Upper lobe of right lung (tissue), 1 donor: ENCODE measurements around the gene FAM120B. TPM values are rescaled to one million over a fixed set of nuclear protein-coding genes. Genes with fewer than 3 reads are reported as not detected.
A peak's percentile ranks its signal among the peaks of the same experiment; 100 is the strongest.

Source experiments
- ATAC-seq: fragments of 200-7000 bp; cut with Tn5 transposase; one replicate; pipeline ENCODE4 v1.9.1; 2020; ENCODE audit warnings: mild to moderate bottlenecking, moderate library complexity
- DNase-seq: peaks from one replicate; pipeline ENCODE4 v3.0.0-alpha.2; 2020
- H3K27ac ChIP-seq: fragments of 200-600 bp; one replicate; pipeline ENCODE4 v1.8.0; 2022
- H3K27me3 ChIP-seq: fragments of 200-600 bp; one replicate; pipeline ENCODE4 v1.8.0; 2022; ENCODE audit warnings: mild to moderate bottlenecking
- H3K36me3 ChIP-seq: fragments of 200-600 bp; one replicate; pipeline ENCODE4 v1.8.0; 2022
- H3K4me1 ChIP-seq: fragments of 200-600 bp; one replicate; pipeline ENCODE4 v1.8.0; 2022
- H3K4me3 ChIP-seq: fragments of 200-600 bp; one replicate; pipeline ENCODE4 v1.8.0; 2022; ENCODE audit warnings: mild to moderate bottlenecking
- H3K9me3 ChIP-seq: fragments of 200-600 bp; one replicate; pipeline ENCODE4 v1.8.0; 2022
- intact Hi-C: fragments of 100-400 bp; cut with DNase I; formaldehyde crosslinking; loops from one replicate; pipeline ENCODE4 v1.11.0; 2022
- total RNA-seq: library from RNA; stranded (reverse); fragmentation: NEBNext Ultra II Directional; extraction: Animal tissue kit (Norgen Biotek cat#: 25700); gene quantifications from one replicate; pipeline ENCODE4 v1.2.1, GENCODE V29; 2021
- TF ChIP-seq, protein P1 (sequence below): fragments of 200-600 bp; IDR thresholded peaks from one replicate; pipeline ENCODE4 v1.8.0; 2022; ENCODE audit warnings: antibody characterized with exemption
- donor health status: DM: no; HTN: yes; CAD: no; lungs with severe emphysema.

FAM120B gene
- total RNA-seq, 1 donor from 2014 or later: 26.1 TPM

DNA sequence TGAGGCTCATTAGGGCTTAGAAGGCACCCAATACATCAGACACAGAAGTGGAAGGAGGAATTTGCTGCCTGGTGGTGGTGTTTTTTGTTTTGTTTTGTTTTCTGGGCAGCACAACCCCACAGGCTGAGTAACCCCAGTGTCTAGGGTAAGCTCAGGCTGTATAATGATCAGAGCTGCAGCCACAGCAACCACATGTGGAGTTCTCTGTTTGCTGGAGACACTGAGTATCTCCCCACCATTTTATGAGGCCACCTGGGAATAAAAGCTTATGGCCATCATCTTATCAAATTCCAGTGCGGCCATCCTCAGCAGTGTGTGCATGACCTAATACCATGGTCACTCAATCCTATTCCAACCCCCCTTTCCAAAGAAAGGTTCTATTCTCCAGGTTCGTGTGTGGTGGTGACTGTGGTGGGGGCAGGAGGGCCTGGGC lies 12.2 kb upstream of the FAM120B start:
- Histone ChIP-seq H3K9me3 (no peaks in the 10 kb centered on the region), H3K36me3 (no peaks in the 10 kb centered on the region), H3K27ac (no peak overlapping the region), H3K27me3 (peaks cover 61% of the 10 kb centered on the region), H3K4me3 (no peak overlapping the region), H3K4me1 (peaks cover 37% of the 10 kb centered on the region)
- TF ChIP-seq, protein P1, sequence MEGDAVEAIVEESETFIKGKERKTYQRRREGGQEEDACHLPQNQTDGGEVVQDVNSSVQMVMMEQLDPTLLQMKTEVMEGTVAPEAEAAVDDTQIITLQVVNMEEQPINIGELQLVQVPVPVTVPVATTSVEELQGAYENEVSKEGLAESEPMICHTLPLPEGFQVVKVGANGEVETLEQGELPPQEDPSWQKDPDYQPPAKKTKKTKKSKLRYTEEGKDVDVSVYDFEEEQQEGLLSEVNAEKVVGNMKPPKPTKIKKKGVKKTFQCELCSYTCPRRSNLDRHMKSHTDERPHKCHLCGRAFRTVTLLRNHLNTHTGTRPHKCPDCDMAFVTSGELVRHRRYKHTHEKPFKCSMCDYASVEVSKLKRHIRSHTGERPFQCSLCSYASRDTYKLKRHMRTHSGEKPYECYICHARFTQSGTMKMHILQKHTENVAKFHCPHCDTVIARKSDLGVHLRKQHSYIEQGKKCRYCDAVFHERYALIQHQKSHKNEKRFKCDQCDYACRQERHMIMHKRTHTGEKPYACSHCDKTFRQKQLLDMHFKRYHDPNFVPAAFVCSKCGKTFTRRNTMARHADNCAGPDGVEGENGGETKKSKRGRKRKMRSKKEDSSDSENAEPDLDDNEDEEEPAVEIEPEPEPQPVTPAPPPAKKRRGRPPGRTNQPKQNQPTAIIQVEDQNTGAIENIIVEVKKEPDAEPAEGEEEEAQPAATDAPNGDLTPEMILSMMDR: no peak
- no peak for ATAC-seq
- DNase-seq: no peak
- intact Hi-C loops: no loop called here

DNA sequence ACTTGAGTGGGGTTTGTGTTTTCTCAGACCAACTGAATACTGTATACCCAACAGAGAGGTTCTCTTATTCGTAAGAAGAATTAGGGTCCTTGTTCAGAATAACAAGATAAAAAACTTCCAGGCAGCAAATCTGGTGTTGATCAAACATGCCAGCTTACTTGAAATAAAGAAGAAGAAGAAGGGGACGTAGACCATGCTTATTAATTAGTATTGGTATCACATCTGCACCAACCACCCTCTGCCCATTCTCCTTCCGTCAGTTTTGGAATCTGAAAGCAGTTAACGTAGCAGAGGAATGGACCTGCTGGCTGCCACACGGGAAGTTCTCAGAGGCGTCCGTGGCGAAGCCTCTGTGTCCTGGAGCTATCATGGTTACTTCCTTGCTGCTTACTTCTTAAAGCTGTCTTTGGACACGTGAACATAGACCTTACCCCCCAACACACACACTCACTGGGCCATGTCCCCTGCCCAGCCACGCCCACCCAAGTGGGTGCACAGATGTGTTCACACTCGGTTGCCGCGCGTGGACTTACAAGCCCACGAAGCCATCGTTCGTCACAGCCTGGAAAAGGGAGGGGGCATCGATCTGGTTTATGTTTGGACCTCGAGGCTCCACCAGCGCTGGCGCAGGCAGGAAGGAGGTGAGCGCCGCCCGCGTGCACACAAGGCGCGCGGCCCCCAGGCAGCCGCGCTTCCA lies 11.6 kb upstream of the FAM120B start:
- Histone ChIP-seq H3K27ac (no peak overlapping the region), H3K9me3 (no peaks in the 10 kb centered on the region), H3K36me3 (no peaks in the 10 kb centered on the region), H3K27me3 (peaks cover 55% of the 10 kb centered on the region), H3K4me3 (peak overlapping the region; percentile 50), H3K4me1 (peaks cover 36% of the 10 kb centered on the region)
- DNase-seq (no peak), ATAC-seq (no peak)
- intact Hi-C loops: no loop called here
- TF ChIP-seq, protein P1: no peak

DNA sequence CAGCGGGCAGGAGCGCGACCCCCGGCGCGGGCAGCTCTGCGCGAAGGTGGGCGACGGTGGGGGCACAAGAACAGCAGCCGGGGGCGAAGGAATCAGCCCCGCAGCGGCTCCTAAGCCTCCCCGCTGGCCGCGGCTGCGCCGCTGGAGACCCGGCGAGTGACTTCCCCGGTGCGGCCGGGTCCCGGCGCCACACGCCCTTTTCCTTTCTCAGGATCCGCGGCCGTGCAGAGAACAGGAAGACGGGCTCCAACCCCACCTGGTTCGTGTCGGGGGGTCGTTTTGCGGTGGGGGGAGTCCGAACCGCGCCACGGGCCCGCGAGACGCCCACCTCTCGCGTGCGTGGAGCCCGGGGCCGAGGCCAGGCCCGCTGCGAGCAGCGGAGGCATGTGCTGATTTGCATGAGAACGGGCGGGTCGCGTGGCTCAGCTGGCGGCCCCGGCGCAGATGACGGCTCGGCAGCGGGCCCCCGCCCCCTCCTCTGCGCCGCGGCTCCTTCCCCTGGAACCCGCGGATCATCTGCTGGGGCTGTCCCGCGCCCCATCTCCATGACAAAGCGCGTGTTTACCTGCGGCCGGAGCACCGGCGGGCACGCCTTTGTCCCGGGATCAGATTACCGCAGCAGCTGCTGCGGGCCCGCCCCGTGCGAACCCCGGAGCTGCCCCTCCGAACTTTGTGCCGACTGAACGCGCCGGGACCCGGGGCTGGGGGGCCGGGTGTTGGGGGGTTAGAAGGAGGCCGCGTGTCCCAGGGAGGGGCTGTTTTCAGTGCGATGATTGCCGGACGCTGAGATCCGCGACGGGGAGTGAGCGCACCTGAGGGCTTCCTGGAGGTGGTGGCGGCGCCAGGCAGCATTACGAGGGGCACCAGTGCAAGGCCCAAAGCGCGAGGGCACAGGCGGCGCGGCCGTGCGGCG lies 10.8 kb upstream of the FAM120B start:
- no peaks in the 10 kb centered on the region for H3K9me3 ChIP-seq
- peak; percentile 40 for ATAC-seq
- TF ChIP-seq, protein P1: no peak
- H3K4me3 ChIP-seq: peak overlapping the region; percentile 50
- H3K27ac ChIP-seq: no peak overlapping the region
- H3K36me3 ChIP-seq: no peaks in the 10 kb centered on the region
- peaks cover 36% of the 10 kb centered on the region for H3K4me1 ChIP-seq
- no peak for DNase-seq
- intact Hi-C loops: no loop called here
- peaks cover 50% of the 10 kb centered on the region for H3K27me3 ChIP-seq

DNA sequence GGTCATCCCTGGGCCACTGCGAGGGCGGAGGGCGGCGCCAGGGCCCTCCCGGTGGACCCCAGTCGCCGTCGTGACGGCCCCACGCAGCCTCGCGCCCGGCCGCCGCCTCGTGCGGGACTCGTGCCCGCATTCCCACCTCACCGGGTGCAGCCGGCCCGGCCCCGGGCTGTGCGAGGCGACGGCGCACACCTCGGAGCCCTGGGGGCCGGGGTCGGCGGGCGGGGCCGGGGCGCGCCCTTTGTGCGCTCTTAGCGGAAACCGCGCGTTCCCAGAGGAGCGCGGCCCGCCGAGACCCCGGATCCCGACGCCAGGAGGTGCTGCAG lies 10.2 kb upstream of the FAM120B start:
- no peak for DNase-seq
- H3K4me1 ChIP-seq: peaks cover 36% of the 10 kb centered on the region
- intact Hi-C loops: no loop called here
- H3K27ac ChIP-seq: no peak overlapping the region
- ATAC-seq: no peak
- H3K27me3 ChIP-seq: peaks cover 51% of the 10 kb centered on the region
- TF ChIP-seq, protein P1: no peak
- H3K9me3 ChIP-seq: no peaks in the 10 kb centered on the region
- no peaks in the 10 kb centered on the region for H3K36me3 ChIP-seq
- H3K4me3 ChIP-seq: peak overlapping the region; percentile 50

DNA sequence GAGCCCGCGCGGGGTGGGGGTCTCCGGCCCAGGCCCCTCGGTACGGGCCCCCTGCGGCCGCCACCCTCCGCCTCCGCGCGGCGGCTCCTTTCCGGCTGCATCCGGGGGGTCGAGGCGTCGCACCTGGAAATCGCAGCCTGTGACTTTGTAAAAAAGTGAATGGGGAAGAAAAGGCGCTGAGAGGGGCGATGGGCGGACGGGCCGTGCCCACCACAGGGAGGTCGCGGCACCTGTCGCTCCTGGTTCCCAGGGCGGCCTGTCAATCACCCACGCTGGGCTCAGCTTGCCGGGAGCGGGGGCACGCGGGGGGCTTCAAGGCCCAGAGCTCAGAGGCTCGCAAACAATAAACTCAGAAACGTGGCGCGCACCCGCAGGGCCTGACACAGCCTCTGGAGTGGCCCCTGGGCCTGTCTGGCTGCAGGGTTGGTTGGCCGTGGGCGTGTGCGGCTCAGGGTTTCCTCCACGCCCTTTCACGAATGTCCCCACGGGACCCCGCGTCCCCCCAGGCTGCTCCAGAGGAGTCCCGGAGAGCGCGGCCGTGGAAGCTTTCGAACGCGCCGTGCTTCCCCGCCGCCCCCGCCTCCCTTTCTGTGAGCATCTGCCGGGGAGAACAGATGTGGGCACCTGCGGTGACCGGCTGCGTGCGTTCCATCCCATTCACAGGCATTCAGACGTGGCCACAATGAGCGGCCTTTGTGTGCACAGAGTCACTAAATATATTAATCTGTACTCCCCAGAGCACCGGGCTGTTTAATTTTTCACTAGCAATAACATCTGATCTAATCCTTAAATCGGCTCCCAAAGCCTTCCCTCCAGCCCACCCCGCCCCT lies 9.6 kb upstream of the FAM120B start:
- Histone ChIP-seq H3K9me3 (no peaks in the 10 kb centered on the region), H3K36me3 (no peaks in the 10 kb centered on the region), H3K4me1 (peaks cover 30% of the 10 kb centered on the region), H3K4me3 (no peak overlapping the region), H3K27me3 (peaks cover 51% of the 10 kb centered on the region), H3K27ac (no peak overlapping the region)
- DNase-seq (no peak), ATAC-seq (no peak)
- TF ChIP-seq, protein P1: no peak
- intact Hi-C loops: no loop called here
